Sigmoid colon (tissue), 4 donors: ENCODE results near the gene NAT14.

Source experiments
- EP300 ChIP-seq, 4 donors: sonication (generic); formaldehyde crosslinking; IDR thresholded peaks; one replicate each; pipeline ENCODE4 v1.6.1; 2017; ENCODE audit warnings: antibody characterized with exemption in 4 of 4
- POLR2A ChIP-seq, 2 donors: fragments of 450-650 bp; IDR thresholded peaks; one replicate each; pipeline ENCODE4 v1.6.1; 2016; ENCODE audit warnings: antibody characterized with exemption in 2 of 2, mild to moderate bottlenecking in 2 of 2, moderate library complexity in 2 of 2
- POLR2AphosphoS5 ChIP-seq, 4 donors: sonication (generic); formaldehyde crosslinking; IDR thresholded peaks; one replicate each; pipeline ENCODE4 v1.6.1; 2017; ENCODE audit warnings: antibody characterized with exemption in 4 of 4
- TF ChIP-seq, protein P1 (sequence below), 4 experiments: fragments of 450-650 bp in 3 of 4; fragments of 200-600 bp in 1 of 4; IDR thresholded peaks; one replicate each; pipeline ENCODE4 v1.5.1; 2016 to 2019; ENCODE audit warnings: antibody characterized with exemption in 4 of 4, mild to moderate bottlenecking in 3 of 4, moderate library complexity in 2 of 4

DNA sequence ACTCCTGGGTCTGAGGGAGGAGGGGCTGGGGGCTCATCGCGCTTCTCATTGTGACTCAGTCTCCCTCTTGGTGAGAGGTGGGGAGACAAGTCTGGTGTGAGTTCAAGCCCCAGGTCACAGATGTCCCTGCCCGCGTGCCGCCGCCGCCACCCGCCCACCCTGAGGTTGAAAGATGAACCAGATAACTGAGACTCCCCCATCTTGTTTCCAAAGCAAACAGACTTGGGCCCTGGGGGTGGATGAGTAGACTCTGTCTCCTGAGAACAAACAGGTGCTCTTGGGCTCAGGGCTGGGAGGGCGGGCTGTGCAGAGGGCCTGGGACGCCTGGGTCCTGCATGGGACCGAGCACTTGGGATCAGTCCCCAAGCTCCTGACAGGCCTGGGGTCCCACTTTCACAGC lies 51.4 kb downstream of the NAT14 start:
- TF ChIP-seq POLR2AphosphoS5 (IDR thresholded peaks at IDR 0.05) (no peak), POLR2A (IDR thresholded peaks at IDR 0.05) (no peak), EP300 (IDR thresholded peaks at IDR 0.05) (no peak)
- TF ChIP-seq, protein P1, sequence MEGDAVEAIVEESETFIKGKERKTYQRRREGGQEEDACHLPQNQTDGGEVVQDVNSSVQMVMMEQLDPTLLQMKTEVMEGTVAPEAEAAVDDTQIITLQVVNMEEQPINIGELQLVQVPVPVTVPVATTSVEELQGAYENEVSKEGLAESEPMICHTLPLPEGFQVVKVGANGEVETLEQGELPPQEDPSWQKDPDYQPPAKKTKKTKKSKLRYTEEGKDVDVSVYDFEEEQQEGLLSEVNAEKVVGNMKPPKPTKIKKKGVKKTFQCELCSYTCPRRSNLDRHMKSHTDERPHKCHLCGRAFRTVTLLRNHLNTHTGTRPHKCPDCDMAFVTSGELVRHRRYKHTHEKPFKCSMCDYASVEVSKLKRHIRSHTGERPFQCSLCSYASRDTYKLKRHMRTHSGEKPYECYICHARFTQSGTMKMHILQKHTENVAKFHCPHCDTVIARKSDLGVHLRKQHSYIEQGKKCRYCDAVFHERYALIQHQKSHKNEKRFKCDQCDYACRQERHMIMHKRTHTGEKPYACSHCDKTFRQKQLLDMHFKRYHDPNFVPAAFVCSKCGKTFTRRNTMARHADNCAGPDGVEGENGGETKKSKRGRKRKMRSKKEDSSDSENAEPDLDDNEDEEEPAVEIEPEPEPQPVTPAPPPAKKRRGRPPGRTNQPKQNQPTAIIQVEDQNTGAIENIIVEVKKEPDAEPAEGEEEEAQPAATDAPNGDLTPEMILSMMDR (IDR thresholded peaks at IDR 0.05), result no peak
